SK-N-SH treated with all-trans-retinoic acid at 6 μM for 48 hours (cell line): ENCODE measurements around the gene CDC42SE2.

Experiments used
- ATAC-seq: fragments of 200-7000 bp; cut with Tn5 transposase; 3 replicates; pipeline ENCODE4 v1.9.1; 2020; ENCODE audit warnings: mild to moderate bottlenecking, moderate library complexity
- ARNTL ChIP-seq: fragments of 450-650 bp; formaldehyde crosslinking; IDR thresholded peaks from 2 replicates; pipeline ENCODE4 v1.5.0; 2020; ENCODE audit warnings: low read depth, mild to moderate bottlenecking, moderate library complexity, borderline replicate concordance
- BACH2 ChIP-seq: fragments of 250-450 bp; sonication (Bioruptor Pico); IDR thresholded peaks from 2 replicates; pipeline ENCODE4 v1.9.0; 2021; ENCODE audit warnings: mild to moderate bottlenecking, borderline replicate concordance
- CSDC2 ChIP-seq: fragments of 250-450 bp; sonication (Bioruptor Pico); IDR thresholded peaks from 2 replicates; pipeline ENCODE4 v1.5.0; 2020; ENCODE audit warnings: mild to moderate bottlenecking, moderate library complexity
- ESRRG ChIP-seq: fragments of 250-450 bp; sonication (Bioruptor Pico); IDR thresholded peaks from 2 replicates; pipeline ENCODE4 v1.6.1; 2021; ENCODE audit warnings: mild to moderate bottlenecking
- GLIS3 ChIP-seq: fragments of 250-450 bp; sonication (Bioruptor Pico); IDR thresholded peaks from 2 replicates; pipeline ENCODE4 v1.5.0; 2020; ENCODE audit warnings: mild to moderate bottlenecking, moderate library complexity
- ISL1 ChIP-seq: fragments of 250-450 bp; sonication (Bioruptor Pico); IDR thresholded peaks from 2 replicates; pipeline ENCODE4 v2.1.2; 2022; ENCODE audit warnings: mild to moderate bottlenecking, moderate library complexity
- OSR1 ChIP-seq: fragments of 250-450 bp; sonication (Bioruptor Pico); IDR thresholded peaks from 2 replicates; pipeline ENCODE4 v1.8.0; 2022; ENCODE audit warnings: moderate library complexity, mild to moderate bottlenecking, inconsistent platforms
- PPARA ChIP-seq: fragments of 250-450 bp; sonication (Bioruptor Pico); IDR thresholded peaks from 2 replicates; pipeline ENCODE4 v1.5.0; 2020; ENCODE audit warnings: mild to moderate bottlenecking, borderline replicate concordance
- SNAI2 ChIP-seq: fragments of 250-450 bp; sonication (Bioruptor Pico); IDR thresholded peaks from 2 replicates; pipeline ENCODE4 v1.5.0; 2020; ENCODE audit warnings: mild to moderate bottlenecking, moderate library complexity
- TCF4 ChIP-seq: fragments of 250-450 bp; sonication (Bioruptor Pico); IDR thresholded peaks from 2 replicates; pipeline ENCODE4 v1.8.0; 2021; ENCODE audit warnings: mild to moderate bottlenecking, moderate library complexity, borderline replicate concordance
- TOX ChIP-seq: fragments of 250-450 bp; sonication (Bioruptor Pico); IDR thresholded peaks from 2 replicates; pipeline ENCODE4 v1.8.0; 2021; ENCODE audit warnings: mild to moderate bottlenecking, moderate library complexity, borderline replicate concordance
- ZC3H10 ChIP-seq: fragments of 250-450 bp; sonication (Bioruptor Pico); IDR thresholded peaks from 2 replicates; pipeline ENCODE4 v1.5.1; 2021; ENCODE audit warnings: mild to moderate bottlenecking, moderate library complexity
- ZFP3 ChIP-seq: fragments of 250-450 bp; sonication (Bioruptor Pico); IDR thresholded peaks from 2 replicates; pipeline ENCODE4 v1.5.0; 2020; ENCODE audit warnings: mild to moderate bottlenecking, moderate library complexity
- ZFP30 ChIP-seq: fragments of 450-650 bp; formaldehyde crosslinking; IDR thresholded peaks from 2 replicates; pipeline ENCODE4 v1.5.0; 2022; ENCODE audit warnings: mild to moderate bottlenecking, moderate library complexity
- ZNF565 ChIP-seq: fragments of 450-650 bp; formaldehyde crosslinking; conservative IDR thresholded peaks from 2 replicates; pipeline ENCODE4 v1.5.0; 2020; ENCODE audit warnings: low read depth, mild to moderate bottlenecking, moderate library complexity
- TF ChIP-seq, protein P1 (sequence below): fragments of 250-450 bp; sonication (Bioruptor Pico); IDR thresholded peaks from 2 replicates; pipeline ENCODE4 v1.8.0; 2021; ENCODE audit warnings: low read depth, mild to moderate bottlenecking, moderate library complexity, borderline replicate concordance
- TF ChIP-seq, protein P2 (sequence below): fragments of 250-450 bp; sonication (Bioruptor Pico); IDR thresholded peaks from 2 replicates; pipeline ENCODE4 v1.5.1; 2020; ENCODE audit warnings: low read depth, mild to moderate bottlenecking, moderate library complexity
- TF ChIP-seq, protein P3 (sequence below): fragments of 250-450 bp; sonication (Bioruptor Pico); IDR thresholded peaks from 2 replicates; pipeline ENCODE4 v1.5.1; 2021; ENCODE audit warnings: mild to moderate bottlenecking, moderate library complexity
- TF ChIP-seq, protein P4 (sequence below): fragments of 250-450 bp; sonication (Bioruptor Pico); IDR thresholded peaks from 2 replicates; pipeline ENCODE4 v1.8.0; 2020; ENCODE audit warnings: mild to moderate bottlenecking, moderate library complexity, borderline replicate concordance
- TF ChIP-seq, protein P5 (sequence below): fragments of 250-450 bp; sonication (Bioruptor Pico); IDR thresholded peaks from 2 replicates; pipeline ENCODE4 v1.5.0; 2020; ENCODE audit warnings: mild to moderate bottlenecking, moderate library complexity

CDC42SE2 gene

DNA sequence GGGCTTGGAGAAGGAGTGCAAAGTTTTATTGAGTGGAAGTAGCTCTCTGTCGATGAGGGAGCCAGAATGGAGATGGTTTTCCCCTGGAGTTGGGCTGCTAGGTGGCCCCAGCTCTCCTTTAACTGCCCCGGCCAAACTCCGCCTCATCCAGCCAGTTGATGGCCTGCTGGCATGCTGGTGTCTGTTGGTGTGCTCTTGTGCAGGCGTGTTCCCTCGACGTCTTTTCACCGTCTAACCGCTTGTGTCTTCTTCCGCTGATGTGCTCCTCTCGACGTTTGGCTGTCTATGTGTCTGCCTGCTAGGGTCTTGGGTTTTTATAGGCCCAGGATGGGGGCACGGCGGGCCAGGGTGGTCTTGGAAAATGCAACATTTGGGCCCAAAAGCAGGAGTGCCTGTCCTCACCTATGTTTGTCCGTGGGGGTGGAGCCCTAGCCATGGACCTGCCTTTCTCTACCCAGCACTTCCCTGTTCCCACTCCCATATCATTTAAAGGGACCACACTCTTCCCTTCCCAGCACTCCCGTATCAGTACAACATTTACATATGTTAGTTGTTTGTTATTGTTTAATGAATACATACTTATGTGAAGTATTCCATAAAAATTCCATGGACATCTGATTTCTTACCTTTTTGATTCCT, 97.9 kb downstream of the CDC42SE2 start:
- TF ChIP-seq, protein P1, sequence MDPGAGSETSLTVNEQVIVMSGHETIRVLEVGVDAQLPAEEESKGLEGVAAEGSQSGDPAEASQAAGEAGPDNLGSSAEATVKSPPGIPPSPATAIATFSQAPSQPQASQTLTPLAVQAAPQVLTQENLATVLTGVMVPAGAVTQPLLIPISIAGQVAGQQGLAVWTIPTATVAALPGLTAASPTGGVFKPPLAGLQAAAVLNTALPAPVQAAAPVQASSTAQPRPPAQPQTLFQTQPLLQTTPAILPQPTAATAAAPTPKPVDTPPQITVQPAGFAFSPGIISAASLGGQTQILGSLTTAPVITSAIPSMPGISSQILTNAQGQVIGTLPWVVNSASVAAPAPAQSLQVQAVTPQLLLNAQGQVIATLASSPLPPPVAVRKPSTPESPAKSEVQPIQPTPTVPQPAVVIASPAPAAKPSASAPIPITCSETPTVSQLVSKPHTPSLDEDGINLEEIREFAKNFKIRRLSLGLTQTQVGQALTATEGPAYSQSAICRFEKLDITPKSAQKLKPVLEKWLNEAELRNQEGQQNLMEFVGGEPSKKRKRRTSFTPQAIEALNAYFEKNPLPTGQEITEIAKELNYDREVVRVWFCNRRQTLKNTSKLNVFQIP (CRISPR knock-in tag), result no peak
- TF ChIP-seq, protein P2, sequence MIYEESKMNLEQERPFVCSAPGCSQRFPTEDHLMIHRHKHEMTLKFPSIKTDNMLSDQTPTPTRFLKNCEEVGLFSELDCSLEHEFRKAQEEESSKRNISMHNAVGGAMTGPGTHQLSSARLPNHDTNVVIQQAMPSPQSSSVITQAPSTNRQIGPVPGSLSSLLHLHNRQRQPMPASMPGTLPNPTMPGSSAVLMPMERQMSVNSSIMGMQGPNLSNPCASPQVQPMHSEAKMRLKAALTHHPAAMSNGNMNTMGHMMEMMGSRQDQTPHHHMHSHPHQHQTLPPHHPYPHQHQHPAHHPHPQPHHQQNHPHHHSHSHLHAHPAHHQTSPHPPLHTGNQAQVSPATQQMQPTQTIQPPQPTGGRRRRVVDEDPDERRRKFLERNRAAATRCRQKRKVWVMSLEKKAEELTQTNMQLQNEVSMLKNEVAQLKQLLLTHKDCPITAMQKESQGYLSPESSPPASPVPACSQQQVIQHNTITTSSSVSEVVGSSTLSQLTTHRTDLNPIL (CRISPR knock-in tag), result no peak
- TF ChIP-seq TOX (no peak), ZC3H10 (CRISPR knock-in tag) (no peak), ISL1 (CRISPR knock-in tag) (no peak), CSDC2 (no peak), TCF4 (CRISPR knock-in tag) (no peak), ARNTL (no peak), SNAI2 (no peak), PPARA (CRISPR knock-in tag) (no peak), BACH2 (CRISPR knock-in tag) (no peak), OSR1 (CRISPR knock-in tag) (no peak), GLIS3 (CRISPR knock-in tag) (no peak), ESRRG (CRISPR knock-in tag) (no peak), ZFP30 (CRISPR knock-in tag) (no peak), ZFP3 (CRISPR knock-in tag) (no peak), ZNF565 (no peak)
- TF ChIP-seq, protein P3, sequence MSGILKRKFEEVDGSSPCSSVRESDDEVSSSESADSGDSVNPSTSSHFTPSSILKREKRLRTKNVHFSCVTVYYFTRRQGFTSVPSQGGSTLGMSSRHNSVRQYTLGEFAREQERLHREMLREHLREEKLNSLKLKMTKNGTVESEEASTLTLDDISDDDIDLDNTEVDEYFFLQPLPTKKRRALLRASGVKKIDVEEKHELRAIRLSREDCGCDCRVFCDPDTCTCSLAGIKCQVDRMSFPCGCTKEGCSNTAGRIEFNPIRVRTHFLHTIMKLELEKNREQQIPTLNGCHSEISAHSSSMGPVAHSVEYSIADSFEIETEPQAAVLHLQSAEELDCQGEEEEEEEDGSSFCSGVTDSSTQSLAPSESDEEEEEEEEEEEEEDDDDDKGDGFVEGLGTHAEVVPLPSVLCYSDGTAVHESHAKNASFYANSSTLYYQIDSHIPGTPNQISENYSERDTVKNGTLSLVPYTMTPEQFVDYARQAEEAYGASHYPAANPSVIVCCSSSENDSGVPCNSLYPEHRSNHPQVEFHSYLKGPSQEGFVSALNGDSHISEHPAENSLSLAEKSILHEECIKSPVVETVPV (CRISPR knock-in tag), result no peak
- TF ChIP-seq, protein P4, sequence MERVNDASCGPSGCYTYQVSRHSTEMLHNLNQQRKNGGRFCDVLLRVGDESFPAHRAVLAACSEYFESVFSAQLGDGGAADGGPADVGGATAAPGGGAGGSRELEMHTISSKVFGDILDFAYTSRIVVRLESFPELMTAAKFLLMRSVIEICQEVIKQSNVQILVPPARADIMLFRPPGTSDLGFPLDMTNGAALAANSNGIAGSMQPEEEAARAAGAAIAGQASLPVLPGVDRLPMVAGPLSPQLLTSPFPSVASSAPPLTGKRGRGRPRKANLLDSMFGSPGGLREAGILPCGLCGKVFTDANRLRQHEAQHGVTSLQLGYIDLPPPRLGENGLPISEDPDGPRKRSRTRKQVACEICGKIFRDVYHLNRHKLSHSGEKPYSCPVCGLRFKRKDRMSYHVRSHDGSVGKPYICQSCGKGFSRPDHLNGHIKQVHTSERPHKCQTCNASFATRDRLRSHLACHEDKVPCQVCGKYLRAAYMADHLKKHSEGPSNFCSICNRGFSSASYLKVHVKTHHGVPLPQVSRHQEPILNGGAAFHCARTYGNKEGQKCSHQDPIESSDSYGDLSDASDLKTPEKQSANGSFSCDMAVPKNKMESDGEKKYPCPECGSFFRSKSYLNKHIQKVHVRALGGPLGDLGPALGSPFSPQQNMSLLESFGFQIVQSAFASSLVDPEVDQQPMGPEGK (CRISPR knock-in tag), result no peak
- TF ChIP-seq, protein P5, sequence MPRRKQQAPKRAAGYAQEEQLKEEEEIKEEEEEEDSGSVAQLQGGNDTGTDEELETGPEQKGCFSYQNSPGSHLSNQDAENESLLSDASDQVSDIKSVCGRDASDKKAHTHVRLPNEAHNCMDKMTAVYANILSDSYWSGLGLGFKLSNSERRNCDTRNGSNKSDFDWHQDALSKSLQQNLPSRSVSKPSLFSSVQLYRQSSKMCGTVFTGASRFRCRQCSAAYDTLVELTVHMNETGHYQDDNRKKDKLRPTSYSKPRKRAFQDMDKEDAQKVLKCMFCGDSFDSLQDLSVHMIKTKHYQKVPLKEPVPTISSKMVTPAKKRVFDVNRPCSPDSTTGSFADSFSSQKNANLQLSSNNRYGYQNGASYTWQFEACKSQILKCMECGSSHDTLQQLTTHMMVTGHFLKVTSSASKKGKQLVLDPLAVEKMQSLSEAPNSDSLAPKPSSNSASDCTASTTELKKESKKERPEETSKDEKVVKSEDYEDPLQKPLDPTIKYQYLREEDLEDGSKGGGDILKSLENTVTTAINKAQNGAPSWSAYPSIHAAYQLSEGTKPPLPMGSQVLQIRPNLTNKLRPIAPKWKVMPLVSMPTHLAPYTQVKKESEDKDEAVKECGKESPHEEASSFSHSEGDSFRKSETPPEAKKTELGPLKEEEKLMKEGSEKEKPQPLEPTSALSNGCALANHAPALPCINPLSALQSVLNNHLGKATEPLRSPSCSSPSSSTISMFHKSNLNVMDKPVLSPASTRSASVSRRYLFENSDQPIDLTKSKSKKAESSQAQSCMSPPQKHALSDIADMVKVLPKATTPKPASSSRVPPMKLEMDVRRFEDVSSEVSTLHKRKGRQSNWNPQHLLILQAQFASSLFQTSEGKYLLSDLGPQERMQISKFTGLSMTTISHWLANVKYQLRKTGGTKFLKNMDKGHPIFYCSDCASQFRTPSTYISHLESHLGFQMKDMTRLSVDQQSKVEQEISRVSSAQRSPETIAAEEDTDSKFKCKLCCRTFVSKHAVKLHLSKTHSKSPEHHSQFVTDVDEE (CRISPR knock-in tag), result no peak
- ATAC-seq, result no peak

DNA sequence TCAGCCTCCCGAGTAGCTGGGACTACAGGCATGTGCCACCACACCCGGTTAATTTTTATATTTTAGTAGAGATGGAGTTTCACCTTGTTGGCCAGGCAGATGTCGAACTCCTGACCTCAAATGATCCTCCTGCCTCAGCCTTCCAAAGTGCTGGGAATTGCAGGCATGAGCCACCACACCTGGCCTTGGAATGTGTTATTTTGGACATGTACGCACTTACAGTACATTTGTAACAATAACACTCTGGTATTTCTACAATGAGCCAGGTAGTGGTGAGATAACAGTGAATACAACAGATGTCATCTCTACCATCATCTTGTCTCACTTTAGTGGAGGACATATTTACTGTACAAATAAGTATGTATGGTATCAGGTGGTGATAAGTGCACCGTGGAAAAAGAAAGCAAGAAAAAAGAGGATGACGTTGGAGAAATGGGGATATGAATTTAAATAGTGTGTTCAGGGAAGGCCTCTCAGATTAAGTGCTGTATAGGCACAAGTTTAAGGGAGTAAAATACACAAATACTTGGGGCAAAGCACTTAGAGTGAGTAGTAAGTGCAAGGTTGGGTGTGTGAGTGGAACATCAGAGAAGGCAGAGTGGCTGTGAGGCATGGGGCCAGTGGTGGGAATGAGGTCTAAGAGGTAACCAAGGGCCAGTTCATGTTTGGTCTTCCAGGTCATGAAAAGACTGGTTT, 100.1 kb downstream of the CDC42SE2 start:
- no peak for TF ChIP-seq ZFP3 (CRISPR knock-in tag)
- TF ChIP-seq, protein P1 (CRISPR knock-in tag), result no peak
- TF ChIP-seq, all 23 proteins: peak for 0
- no peak for ATAC-seq
